GM21515 (cell line): ENCODE results near the gene CDC25C.

Experiments
- ATAC-seq: cut with Tn5 transposase; IDR thresholded peaks from one replicate; pipeline ENCODE4 v1.9.1; 2021; ENCODE audit not compliant: unreplicated experiment

Gene CDC25C

GRCh38 chr5:138331449-138332368, at the start of gene CDC25C:
Gene CDC25C, minus strand, starts transcription at chr5:138331804. Its CDS starts 624 bp downstream, at chr5:138331180.
- peak; percentile 99 for ATAC-seq

GRCh38 chr5:138372653-138373052, 41.0 kb upstream of the CDC25C start:
- ATAC-seq, result no peak

- peak; percentile 65 for ATAC-seq
These were observed 40.6 kb upstream of the CDC25C start for GRCh38 chr5:138372225-138372624.

DNA sequence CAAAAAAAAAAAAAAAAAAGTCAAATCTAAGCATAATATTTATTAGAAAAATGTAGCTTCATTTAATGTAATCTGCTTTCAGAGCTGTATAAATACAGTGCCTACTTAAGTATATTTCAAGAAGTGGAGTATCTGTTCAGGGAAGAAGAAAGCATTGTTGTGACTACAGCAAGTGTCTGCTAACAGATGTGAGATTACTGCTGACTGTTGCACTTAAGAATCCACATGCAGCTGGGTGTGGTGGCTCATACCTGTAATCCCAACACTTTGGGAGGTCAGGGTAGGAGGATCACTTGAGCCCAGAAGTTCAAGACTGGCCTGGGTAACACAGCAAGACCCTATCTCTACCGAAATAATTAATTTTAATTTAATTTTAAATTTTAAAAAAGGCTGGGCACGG, 39.9 kb upstream of the CDC25C start:
- no peak for ATAC-seq

DNA sequence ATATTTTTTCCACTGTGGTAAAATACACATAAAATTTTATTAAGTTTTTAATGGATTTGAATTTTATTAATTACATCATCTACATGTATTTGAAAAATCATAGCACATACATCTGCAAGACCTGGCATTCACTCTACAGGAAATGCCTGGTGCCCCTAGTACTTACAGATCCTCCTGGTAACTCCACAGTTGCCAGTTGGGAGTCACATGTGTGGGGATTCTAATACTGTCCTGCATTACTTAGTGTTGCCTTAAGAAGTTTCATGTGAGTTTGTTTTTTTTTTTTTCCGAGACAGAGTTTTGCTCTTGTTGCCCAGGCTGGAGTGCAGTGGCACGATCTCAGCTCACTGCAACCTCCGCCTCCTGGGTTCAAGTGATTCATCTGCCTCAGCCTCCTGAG, 38.9 kb upstream of the CDC25C start:
- ATAC-seq, result no peak

- no peak for ATAC-seq
These were observed 38.1 kb upstream of the CDC25C start for GRCh38 chr5:138369706-138370105.

- ATAC-seq, result no peak
These were observed 37.7 kb upstream of the CDC25C start for GRCh38 chr5:138369261-138369660.

DNA sequence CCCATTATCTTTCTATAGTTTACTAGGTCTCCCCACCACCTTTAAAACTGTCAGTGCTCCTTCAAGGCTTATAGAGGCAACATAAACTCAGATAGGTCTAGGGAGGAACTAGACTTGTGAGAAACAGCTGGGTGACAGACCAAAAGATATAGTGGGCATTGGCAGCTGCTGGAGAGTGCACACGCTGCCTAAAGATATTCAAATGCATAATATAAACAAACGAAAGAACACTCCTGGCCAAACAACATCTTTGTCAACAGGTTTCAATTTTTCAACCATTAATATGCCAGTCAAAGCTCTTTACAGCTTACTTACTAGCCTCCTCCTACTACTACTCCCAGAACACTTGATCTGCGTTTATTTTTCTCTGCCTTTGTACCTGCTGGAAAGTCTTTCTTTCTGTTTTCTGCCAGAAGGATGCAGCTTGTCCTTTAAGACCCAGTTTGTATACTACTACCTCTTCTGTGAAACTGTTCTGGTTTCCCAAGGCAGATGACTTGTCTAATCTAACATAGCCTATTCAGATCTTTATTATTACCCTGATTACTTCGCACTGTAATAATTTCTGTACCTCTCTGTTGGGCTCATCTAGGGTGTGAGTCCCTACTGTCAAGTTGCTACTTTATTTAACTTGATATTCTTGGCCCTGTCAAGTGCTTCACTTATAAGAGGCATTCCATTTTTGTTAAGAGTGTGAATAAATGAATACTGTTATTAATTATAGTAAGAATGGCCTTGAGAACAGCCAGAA, 35.2 kb upstream of the CDC25C start:
- no peak for ATAC-seq

DNA sequence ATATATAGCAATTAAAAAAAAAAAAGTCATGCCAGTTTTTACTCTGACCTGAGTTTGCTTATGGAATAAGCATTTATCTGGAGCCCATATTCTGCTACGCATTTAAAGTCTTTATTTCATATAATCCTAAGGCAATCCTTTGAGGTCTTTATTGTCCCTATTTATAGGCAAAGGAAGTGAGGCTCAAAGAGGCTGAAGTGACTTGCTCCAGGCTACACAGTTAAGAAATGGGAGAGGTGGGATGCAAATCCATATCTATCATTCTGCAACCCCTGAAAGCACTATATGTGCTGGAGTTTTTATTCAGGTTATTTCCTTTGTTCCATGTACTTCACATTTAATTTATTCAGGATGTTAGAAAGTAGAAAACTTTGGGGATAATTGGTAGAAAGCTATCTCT, 33.0 kb upstream of the CDC25C start:
- no peak for ATAC-seq

DNA sequence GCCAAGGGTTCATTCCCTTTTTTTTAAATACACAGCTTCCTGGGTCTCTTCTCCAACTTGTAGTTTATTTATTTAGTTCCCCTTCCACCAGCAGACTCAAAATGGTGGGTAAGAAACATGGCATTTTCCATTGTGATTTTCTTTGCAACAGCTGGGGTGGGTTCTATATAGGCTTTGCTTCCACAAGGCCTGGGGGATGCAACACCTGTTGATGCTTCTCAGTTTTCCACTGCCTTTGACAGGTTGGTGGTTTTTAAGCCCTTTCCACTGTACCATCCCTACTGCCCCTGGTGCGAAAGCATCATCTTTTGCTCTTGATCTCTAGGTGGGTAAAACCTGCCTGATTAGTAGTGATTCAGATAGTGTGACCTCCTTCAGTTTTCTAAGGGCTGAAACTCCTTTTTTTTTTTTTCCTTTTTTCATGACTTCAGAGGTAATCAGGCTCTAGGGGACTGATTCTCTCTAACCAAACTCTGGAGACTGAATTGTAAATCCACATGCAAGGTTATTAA, 29.4 kb upstream of the CDC25C start:
- ATAC-seq, result no peak

- no peak for ATAC-seq
These were observed 28.0 kb upstream of the CDC25C start for GRCh38 chr5:138359621-138360020.

DNA sequence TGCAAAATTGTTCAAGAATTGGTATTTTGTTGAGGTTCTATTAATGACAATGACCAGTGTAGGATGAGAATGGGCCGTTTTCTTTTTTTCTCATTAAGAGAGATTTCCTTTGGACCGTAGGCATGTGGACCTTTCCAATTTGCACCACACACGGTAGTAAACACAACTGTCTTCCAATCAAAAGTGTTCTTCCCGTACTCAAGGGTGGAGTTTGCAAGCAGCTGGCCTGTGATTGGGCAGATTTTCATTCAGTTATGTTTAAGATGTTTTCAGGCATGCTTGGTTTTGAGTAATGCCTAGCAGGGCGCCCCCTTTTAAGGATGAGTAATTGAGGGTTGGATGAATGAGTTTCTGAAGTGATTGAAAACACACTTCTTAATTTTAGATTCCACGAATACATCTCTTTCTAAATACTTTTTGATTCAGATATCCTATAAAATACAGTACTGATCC, 23.3 kb upstream of the CDC25C start:
- peak; percentile 41 for ATAC-seq

GRCh38 chr5:138354387-138354786, 22.8 kb upstream of the CDC25C start:
- no peak for ATAC-seq

GRCh38 chr5:138353560-138354080, 22.0 kb upstream of the CDC25C start:
- ATAC-seq, result no peak

GRCh38 chr5:138352722-138353559, 21.3 kb upstream of the CDC25C start:
- peak; percentile 40 for ATAC-seq

DNA sequence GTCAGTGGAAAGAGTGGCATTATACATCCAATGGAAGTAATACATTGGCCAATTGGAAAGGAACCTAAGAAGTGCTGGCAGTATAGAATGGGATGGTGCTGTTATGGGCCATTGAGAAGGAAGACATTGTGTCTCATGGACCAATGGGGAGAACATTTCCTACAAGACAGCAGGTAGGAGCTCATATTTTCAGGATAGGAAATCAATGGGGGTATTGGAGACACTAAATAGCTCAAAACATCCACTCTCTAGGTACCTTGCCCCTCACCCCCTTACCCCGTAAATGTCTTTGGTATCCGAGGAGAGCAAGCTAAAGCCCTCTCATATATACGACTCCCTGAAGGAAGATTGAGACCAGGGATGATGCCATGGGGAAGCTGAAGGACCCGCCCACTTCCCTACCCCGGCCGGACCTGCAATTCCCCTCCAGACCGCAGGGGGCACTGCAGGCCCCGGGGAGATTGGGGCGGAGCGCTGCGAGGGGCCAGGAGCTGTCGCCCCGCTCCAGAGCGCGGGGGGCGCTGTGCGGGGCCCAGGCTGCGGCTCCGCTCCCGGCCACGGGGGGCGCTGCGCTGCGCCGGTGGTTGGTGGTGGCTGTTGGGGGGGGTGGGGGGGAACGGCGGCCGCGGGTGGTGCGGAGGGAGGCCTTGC, 20.6 kb upstream of the CDC25C start, which contains the start of gene KDM3B:
TSS of gene KDM3B (plus strand) at position 615 of the 651 bp plus-strand sequence. CDS start 111 bp downstream, outside the sequence.
- peak; percentile 63 for ATAC-seq

DNA sequence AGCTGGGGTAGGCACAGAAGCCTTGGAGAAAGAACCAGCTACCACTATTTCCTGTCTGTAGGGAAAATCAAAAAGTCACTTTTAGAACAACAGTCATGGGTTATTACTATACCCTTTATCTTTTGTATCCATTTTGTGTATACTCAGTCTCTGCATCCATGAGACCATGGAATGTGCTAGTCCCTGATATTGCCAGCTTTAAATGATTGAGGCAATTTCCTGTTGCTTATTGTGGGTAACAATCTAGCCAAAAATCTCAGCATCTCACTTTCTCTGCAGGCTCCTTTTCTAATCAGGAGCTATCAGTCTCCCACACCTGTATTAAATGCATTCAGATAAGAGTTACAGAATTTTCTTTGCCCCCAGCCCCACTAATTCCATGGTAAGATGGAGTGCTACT, 19.9 kb upstream of the CDC25C start:
- no peak for ATAC-seq

DNA sequence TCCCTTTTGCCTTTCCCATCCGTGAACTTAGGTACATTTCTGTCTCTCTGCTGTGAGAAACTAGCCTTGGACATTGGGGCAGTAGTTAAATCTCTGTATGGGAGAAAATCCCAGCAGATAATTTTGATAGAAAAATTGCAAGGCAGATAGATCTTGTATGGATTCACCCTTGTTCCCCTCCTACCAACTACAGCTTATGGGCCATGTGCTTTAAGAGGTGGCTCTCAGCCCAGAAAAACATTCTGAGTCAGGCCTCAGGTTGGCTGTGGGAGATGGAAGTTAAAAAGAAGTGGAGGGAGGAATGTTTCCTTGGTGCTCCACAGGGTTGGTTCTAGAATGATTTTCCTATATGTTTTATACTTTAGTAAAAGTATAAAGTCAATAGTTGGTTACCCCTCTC, 19.5 kb upstream of the CDC25C start:
- no peak for ATAC-seq

DNA sequence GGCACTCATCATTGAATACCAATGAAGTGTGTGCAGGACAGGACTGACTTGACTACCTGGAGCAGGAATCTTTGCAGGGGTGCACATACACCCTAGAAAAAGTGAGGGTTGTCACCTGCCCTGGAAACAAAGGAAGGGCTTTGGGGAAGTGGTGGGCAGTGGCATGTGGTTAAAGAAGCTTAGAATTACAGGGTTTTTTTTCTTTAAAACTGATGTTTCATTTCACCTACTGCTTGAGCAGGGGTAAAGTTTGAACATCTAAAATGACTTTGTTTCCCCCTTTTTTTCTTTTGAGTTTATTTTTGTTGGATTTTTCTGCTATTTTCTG, 18.9 kb upstream of the CDC25C start:
- no peak for ATAC-seq
